HEK293 (cell line): Measurements from ENCODE around the gene RRAGA.

Source experiments
- CTCF ChIA-PET: fragments of 350-600 bp; formaldehyde crosslinking; extraction: SDS; loops from one replicate; lab custom pipeline; 2021; ENCODE audit warnings: antibody characterized with exemption; lab: Yijun Ruan, JAX
- POLR2A ChIA-PET: fragments of 300-600 bp; formaldehyde crosslinking; extraction: SDS; loops from one replicate; lab custom pipeline; 2020; ENCODE audit warnings: antibody characterized with exemption, inconsistent platforms; lab: Yijun Ruan, JAX
- H3K27ac ChIP-seq: fragments of 200-500 bp; sonication (Bioruptor generic); 2 replicates; pipeline ENCODE4 v1.5.1; 2014; ENCODE audit warnings: low read depth, low read length, control low read depth, inconsistent platforms; ENCODE audit errors: extremely low read depth
- H3K36me3 ChIP-seq, 2 experiments: fragments of 200-500 bp in 1 of 2; sonication (Bioruptor generic) in 1 of 2; 1 replicate in 1 of 2; 2 replicates in 1 of 2; pipeline ENCODE4 v1.5.1; 2014 to 2017; ENCODE audit warnings: inconsistent platforms in 2 of 2, low read length in 2 of 2; ENCODE audit not compliant: control insufficient read depth in 2 of 2, insufficient read depth in 1 of 2
- H3K4me1 ChIP-seq: fragments of 200-500 bp; sonication (Bioruptor generic); 2 replicates; pipeline ENCODE4 v1.5.1; 2014; ENCODE audit warnings: mild to moderate bottlenecking, low read length, inconsistent platforms; ENCODE audit not compliant: control insufficient read depth, insufficient read depth
- H3K4me3 ChIP-seq: 2 replicates; pipeline ENCODE4 v1.5.1; 2011; ENCODE audit warnings: low read depth, mild to moderate bottlenecking, control low read depth, low read length, moderate library complexity
- H3K9me3 ChIP-seq: fragments of 200-500 bp; sonication (Bioruptor generic); 2 replicates; pipeline ENCODE4 v1.5.1; 2014; ENCODE audit warnings: low read depth, low read length, inconsistent platforms; ENCODE audit not compliant: control insufficient read depth, insufficient read depth
- GLI4 ChIP-seq: fragments of 450-650 bp; formaldehyde crosslinking; IDR thresholded peaks from 2 replicates; pipeline ENCODE4 v1.5.1; 2016; ENCODE audit warnings: missing biosample characterization, missing genetic modification characterization
- RBAK ChIP-seq: fragments of 450-650 bp; formaldehyde crosslinking; IDR thresholded peaks from 2 replicates; pipeline ENCODE4 v1.5.1; 2016; ENCODE audit warnings: missing biosample characterization, missing genetic modification characterization
- SP2 ChIP-seq: fragments of 450-650 bp; formaldehyde crosslinking; IDR thresholded peaks from 2 replicates; pipeline ENCODE4 v1.5.1; 2016; ENCODE audit warnings: missing biosample characterization, missing genetic modification characterization
- ZBTB1 ChIP-seq: fragments of 450-650 bp; formaldehyde crosslinking; IDR thresholded peaks from 2 replicates; pipeline ENCODE4 v1.5.1; 2016; ENCODE audit warnings: missing biosample characterization, missing genetic modification characterization
- ZNF114 ChIP-seq: fragments of 450-650 bp; formaldehyde crosslinking; IDR thresholded peaks from 2 replicates; pipeline ENCODE4 v1.5.0; 2017; ENCODE audit warnings: missing biosample characterization, missing genetic modification characterization
- ZNF121 ChIP-seq: fragments of 450-650 bp; formaldehyde crosslinking; IDR thresholded peaks from 2 replicates; pipeline ENCODE4 v1.5.1; 2016; ENCODE audit warnings: missing biosample characterization, missing genetic modification characterization
- ZNF138 ChIP-seq: fragments of 450-650 bp; formaldehyde crosslinking; IDR thresholded peaks from 2 replicates; pipeline ENCODE4 v1.5.1; 2016; ENCODE audit warnings: missing biosample characterization, missing genetic modification characterization, borderline replicate concordance
- ZNF211 ChIP-seq: fragments of 450-650 bp; formaldehyde crosslinking; IDR thresholded peaks from 2 replicates; pipeline ENCODE4 v1.5.1; 2016; ENCODE audit warnings: low read depth, missing biosample characterization, missing genetic modification characterization
- ZNF214 ChIP-seq: fragments of 450-650 bp; formaldehyde crosslinking; IDR thresholded peaks from 2 replicates; pipeline ENCODE4 v1.5.1; 2017; ENCODE audit warnings: missing biosample characterization, mild to moderate bottlenecking, missing genetic modification characterization, borderline replicate concordance
- ZNF623 ChIP-seq: fragments of 450-650 bp; formaldehyde crosslinking; IDR thresholded peaks from 2 replicates; pipeline ENCODE4 v1.5.1; 2016; ENCODE audit warnings: missing biosample characterization, missing genetic modification characterization
- ZNF76 ChIP-seq: fragments of 450-650 bp; formaldehyde crosslinking; IDR thresholded peaks from 2 replicates; pipeline ENCODE4; 2016; ENCODE audit warnings: low read depth, missing biosample characterization, missing genetic modification characterization, borderline replicate concordance
- TF ChIP-seq, protein P1 (sequence below): fragments of 450-650 bp; formaldehyde crosslinking; optimal IDR thresholded peaks from 2 replicates; pipeline ENCODE3; 2016; ENCODE audit warnings: missing biosample characterization, mild to moderate bottlenecking, missing genetic modification characterization
- TF ChIP-seq, protein P2 (sequence below): fragments of 450-650 bp; formaldehyde crosslinking; IDR thresholded peaks from 2 replicates; pipeline ENCODE4 v1.5.1; 2017; ENCODE audit warnings: missing biosample characterization, missing genetic modification characterization
- TF ChIP-seq, protein P3 (sequence below): fragments of 450-650 bp; formaldehyde crosslinking; IDR thresholded peaks from 2 replicates; pipeline ENCODE4 v1.5.1; 2016; ENCODE audit warnings: missing biosample characterization, missing genetic modification characterization
- TF ChIP-seq, protein P4 (sequence below): fragments of 450-650 bp; formaldehyde crosslinking; IDR thresholded peaks from 2 replicates; pipeline ENCODE4 v1.5.1; 2016; ENCODE audit warnings: missing biosample characterization, missing genetic modification characterization
- TF ChIP-seq, protein P5 (sequence below): fragments of 450-650 bp; formaldehyde crosslinking; IDR thresholded peaks from 2 replicates; pipeline ENCODE4 v1.5.1; 2016; ENCODE audit warnings: missing biosample characterization, missing genetic modification characterization
- TF ChIP-seq, protein P6 (sequence below): fragments of 450-650 bp; formaldehyde crosslinking; IDR thresholded peaks from 2 replicates; pipeline ENCODE4 v1.5.1; 2016; ENCODE audit warnings: missing biosample characterization, missing genetic modification characterization, low read depth

The RRAGA gene

DNA sequence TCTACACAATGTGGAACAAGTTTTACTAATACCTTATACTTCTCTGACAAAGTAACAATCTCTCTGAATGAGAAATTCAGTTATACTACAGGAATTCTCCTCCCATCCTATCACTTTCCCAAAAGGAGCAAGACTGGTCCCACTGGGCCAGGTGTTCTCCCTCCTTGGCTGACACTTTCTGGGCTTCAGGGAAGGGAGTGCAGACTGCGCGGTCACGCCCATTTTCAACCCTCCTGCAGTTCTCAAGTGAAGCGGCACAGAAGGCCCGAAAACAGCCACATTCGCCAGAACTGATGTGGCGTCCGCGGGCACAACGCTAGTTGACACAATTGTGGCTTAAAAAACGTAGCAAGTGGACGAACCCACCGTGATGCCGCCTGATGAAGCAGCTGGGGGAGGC is 16.8 kb upstream of the RRAGA start:
- no peak overlapping the region for H3K27ac ChIP-seq
- TF ChIP-seq ZNF211 (no peak), ZNF76 (tag by site-specific recombination) (no peak), ZNF623 (tag by site-specific recombination) (no peak), ZNF114 (tag by site-specific recombination) (no peak)
- TF ChIP-seq, protein P1, sequence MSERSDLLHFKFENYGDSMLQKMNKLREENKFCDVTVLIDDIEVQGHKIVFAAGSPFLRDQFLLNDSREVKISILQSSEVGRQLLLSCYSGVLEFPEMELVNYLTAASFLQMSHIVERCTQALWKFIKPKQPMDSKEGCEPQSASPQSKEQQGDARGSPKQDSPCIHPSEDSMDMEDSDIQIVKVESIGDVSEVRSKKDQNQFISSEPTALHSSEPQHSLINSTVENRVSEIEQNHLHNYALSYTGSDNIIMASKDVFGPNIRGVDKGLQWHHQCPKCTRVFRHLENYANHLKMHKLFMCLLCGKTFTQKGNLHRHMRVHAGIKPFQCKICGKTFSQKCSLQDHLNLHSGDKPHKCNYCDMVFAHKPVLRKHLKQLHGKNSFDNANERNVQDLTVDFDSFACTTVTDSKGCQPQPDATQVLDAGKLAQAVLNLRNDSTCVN (tag by site-specific recombination) = no peak
- TF ChIP-seq, protein P2, sequence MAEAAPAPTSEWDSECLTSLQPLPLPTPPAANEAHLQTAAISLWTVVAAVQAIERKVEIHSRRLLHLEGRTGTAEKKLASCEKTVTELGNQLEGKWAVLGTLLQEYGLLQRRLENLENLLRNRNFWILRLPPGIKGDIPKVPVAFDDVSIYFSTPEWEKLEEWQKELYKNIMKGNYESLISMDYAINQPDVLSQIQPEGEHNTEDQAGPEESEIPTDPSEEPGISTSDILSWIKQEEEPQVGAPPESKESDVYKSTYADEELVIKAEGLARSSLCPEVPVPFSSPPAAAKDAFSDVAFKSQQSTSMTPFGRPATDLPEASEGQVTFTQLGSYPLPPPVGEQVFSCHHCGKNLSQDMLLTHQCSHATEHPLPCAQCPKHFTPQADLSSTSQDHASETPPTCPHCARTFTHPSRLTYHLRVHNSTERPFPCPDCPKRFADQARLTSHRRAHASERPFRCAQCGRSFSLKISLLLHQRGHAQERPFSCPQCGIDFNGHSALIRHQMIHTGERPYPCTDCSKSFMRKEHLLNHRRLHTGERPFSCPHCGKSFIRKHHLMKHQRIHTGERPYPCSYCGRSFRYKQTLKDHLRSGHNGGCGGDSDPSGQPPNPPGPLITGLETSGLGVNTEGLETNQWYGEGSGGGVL (tag by site-specific recombination) = no peak
- TF ChIP-seq, protein P3, sequence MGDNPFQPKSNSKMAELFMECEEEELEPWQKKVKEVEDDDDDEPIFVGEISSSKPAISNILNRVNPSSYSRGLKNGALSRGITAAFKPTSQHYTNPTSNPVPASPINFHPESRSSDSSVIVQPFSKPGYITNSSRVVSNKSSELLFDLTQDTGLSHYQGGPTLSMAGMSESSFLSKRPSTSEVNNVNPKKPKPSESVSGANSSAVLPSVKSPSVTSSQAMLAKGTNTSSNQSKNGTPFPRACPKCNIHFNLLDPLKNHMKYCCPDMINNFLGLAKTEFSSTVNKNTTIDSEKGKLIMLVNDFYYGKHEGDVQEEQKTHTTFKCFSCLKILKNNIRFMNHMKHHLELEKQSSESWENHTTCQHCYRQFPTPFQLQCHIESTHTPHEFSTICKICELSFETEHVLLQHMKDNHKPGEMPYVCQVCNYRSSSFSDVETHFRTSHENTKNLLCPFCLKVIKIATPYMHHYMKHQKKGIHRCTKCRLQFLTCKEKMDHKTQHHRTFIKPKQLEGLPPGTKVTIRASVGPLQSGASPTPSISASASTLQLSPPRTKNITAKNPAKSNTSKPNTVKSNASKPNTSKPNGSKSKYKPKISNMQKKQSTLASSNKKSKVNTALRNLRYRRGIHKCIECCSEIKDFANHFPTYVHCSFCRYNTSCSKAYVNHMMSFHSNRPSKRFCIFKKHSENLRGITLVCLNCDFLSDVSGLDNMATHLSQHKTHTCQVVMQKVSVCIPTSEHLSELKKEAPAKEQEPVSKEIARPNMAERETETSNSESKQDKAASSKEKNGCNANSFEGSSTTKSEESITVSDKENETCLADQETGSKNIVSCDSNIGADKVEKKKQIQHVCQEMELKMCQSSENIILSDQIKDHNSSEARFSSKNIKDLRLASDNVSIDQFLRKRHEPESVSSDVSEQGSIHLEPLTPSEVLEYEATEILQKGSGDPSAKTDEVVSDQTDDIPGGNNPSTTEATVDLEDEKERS (tag by site-specific recombination) = no peak
- TF ChIP-seq, all 188 proteins: peak for 0
- CTCF ChIA-PET = no interaction called here
- POLR2A ChIA-PET = no interaction called here
- Histone ChIP-seq H3K4me1 (no peaks in the 10 kb centered on the region), H3K4me3 (no peak overlapping the region), H3K9me3 (no peaks in the 10 kb centered on the region), H3K36me3 (no peaks in the 10 kb centered on the region)

DNA sequence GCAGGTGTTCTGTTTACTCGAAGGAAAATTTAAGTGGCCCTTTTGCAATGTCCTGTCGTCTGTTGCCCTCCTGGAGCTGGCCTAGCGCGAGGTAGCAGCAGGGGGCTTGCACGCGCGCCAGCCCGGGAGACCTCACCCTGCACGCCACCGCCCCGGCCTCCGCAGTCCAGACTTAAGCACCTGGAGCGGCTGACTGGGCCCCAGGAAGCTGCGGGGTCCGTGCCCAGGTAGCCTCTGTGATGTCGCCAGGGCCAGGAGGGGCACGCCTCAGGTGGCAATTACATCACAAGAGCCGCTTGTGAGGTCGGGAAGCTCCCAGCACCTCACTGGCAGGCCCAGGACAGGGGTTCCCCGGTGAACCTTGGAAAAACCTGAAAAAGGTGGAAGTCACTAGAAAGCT is 16.2 kb upstream of the RRAGA start, which contains the start of gene SAXO1:
SAXO1 (minus strand) TSS at position 195 of the 400 bp plus-strand sequence. CDS start 301 bp downstream, outside the sequence.
- POLR2A ChIA-PET = no interaction called here
- TF ChIP-seq, protein P4, sequence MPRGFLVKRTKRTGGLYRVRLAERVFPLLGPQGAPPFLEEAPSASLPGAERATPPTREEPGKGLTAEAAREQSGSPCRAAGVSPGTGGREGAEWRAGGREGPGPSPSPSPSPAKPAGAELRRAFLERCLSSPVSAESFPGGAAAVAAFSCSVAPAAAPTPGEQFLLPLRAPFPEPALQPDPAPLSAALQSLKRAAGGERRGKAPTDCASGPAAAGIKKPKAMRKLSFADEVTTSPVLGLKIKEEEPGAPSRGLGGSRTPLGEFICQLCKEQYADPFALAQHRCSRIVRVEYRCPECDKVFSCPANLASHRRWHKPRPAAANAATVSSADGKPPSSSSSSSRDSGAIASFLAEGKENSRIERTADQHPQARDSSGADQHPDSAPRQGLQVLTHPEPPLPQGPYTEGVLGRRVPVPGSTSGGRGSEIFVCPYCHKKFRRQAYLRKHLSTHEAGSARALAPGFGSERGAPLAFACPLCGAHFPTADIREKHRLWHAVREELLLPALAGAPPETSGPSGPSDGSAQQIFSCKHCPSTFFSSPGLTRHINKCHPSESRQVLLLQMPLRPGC (tag by site-specific recombination) = no peak
- no peak for TF ChIP-seq ZNF121 (tag by site-specific recombination)
- TF ChIP-seq ZNF214 (tag by site-specific recombination) = no peak
- no peak for TF ChIP-seq ZNF138
- TF ChIP-seq, protein P5, sequence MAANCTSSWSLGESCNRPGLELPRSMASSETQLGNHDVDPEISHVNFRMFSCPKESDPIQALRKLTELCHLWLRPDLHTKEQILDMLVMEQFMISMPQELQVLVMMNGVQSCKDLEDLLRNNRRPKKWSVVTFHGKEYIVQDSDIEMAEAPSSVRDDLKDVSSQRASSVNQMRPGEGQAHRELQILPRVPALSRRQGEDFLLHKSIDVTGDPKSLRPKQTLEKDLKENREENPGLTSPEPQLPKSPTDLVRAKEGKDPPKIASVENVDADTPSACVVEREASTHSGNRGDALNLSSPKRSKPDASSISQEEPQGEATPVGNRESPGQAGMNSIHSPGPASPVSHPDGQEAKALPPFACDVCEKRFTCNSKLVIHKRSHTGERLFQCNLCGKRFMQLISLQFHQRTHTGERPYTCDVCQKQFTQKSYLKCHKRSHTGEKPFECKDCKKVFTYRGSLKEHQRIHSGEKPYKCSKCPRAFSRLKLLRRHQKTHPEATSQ = no peak
- TF ChIP-seq RBAK = no peak
- no peak for TF ChIP-seq GLI4
- TF ChIP-seq, protein P6, sequence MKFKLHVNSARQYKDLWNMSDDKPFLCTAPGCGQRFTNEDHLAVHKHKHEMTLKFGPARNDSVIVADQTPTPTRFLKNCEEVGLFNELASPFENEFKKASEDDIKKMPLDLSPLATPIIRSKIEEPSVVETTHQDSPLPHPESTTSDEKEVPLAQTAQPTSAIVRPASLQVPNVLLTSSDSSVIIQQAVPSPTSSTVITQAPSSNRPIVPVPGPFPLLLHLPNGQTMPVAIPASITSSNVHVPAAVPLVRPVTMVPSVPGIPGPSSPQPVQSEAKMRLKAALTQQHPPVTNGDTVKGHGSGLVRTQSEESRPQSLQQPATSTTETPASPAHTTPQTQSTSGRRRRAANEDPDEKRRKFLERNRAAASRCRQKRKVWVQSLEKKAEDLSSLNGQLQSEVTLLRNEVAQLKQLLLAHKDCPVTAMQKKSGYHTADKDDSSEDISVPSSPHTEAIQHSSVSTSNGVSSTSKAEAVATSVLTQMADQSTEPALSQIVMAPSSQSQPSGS (tag by site-specific recombination) = no peak
- TF ChIP-seq ZBTB1 (tag by site-specific recombination) = no peak
- TF ChIP-seq SP2 (tag by site-specific recombination) = no peak
- CTCF ChIA-PET = interaction anchor here (0.6 to 1.4 kb wide), 6 partner anchors 16 to 820 kb away, joined by 3 to 4 read pairs (median 4); partner anchors contain the start of gene RRAGA
- Histone ChIP-seq H3K9me3 (no peaks in the 10 kb centered on the region), H3K4me3 (no peak within 1 kb of the TSS), H3K27ac (no peak within 1 kb of the TSS), H3K4me1 (no peaks in the 10 kb centered on the region), H3K36me3 (no peaks in the 10 kb centered on the region)
